Measurements from ENCODE around the gene C19orf38. TPM values are rescaled to one million over a fixed set of nuclear protein-coding genes. Genes with fewer than 3 reads are reported as not detected.

C19orf38 gene, protein sequence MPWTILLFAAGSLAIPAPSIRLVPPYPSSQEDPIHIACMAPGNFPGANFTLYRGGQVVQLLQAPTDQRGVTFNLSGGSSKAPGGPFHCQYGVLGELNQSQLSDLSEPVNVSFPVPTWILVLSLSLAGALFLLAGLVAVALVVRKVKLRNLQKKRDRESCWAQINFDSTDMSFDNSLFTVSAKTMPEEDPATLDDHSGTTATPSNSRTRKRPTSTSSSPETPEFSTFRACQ
- total RNA-seq (2022): 0.51 TPM in 1 of 2 replicates, not detected in the other
- Bru-seq, nascent RNA: percentile 20 among the genes with signal in this experiment
- BruChase-seq, experiment 1, labeled RNA remaining after a 6-hour chase: percentile 37 among the genes with signal in this experiment
- percentile 29 among the genes with signal in this experiment for BruChase-seq, experiment 2, labeled RNA remaining after a 2-hour chase
- long read RNA-seq: 0 reads

DNA sequence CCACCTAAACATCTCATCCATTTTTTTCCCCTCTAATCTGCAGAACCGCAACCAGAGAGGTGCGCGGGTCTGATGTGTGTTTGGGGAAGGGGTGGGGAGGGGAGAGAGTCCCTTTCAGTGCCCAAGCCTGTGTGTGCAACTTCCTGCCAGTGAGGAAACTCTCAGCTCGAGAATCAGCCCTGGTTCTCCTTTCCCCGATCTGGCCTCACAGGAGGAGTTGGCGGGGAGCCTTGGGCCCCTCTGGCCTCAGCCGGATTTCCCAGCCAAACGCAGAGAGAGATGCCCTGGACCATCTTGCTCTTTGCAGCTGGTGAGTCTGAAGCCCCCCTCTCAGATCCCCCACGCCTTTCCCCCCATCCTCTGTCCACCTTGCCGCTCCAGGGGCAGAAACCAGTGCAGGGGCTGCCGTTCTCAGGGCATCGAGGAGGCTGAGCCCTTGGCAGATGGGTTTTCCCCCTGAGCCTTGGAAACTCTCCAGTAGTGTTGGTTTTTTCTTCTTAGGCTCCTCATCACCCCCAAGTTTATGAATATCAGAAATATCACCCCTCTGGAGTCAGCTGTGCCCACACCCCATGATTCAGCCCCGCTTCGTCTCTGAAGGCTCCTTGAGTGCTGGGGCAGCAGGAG is at the start of gene C19orf38:
TSS of gene C19orf38 (plus strand) at position 186 of the 627 bp plus-strand sequence. CDS start at position 280, 94 bp downstream.
- BruUV-seq (replicated peaks): no TSS peak
- Mint-ChIP-seq H3K9me3 (ENCODE audit: low read depth, unreplicated experiment) (no peaks in the 10 kb centered on the region), H3K4me3 (ENCODE audit: low read depth, unreplicated experiment) (no peak within 1 kb of the TSS), H3K36me3 (ENCODE audit: insufficient read depth, unreplicated experiment) (no peaks in the 10 kb centered on the region), H3K27ac (ENCODE audit: unreplicated experiment) (no peak within 1 kb of the TSS), H3K4me1 (ENCODE audit: low read depth, unreplicated experiment) (no peaks in the 10 kb centered on the region), H3K27me3 (ENCODE audit: unreplicated experiment) (peaks cover 9% of the 10 kb centered on the region)
- DNase-seq: no peak
- TF ChIP-seq, protein P1, sequence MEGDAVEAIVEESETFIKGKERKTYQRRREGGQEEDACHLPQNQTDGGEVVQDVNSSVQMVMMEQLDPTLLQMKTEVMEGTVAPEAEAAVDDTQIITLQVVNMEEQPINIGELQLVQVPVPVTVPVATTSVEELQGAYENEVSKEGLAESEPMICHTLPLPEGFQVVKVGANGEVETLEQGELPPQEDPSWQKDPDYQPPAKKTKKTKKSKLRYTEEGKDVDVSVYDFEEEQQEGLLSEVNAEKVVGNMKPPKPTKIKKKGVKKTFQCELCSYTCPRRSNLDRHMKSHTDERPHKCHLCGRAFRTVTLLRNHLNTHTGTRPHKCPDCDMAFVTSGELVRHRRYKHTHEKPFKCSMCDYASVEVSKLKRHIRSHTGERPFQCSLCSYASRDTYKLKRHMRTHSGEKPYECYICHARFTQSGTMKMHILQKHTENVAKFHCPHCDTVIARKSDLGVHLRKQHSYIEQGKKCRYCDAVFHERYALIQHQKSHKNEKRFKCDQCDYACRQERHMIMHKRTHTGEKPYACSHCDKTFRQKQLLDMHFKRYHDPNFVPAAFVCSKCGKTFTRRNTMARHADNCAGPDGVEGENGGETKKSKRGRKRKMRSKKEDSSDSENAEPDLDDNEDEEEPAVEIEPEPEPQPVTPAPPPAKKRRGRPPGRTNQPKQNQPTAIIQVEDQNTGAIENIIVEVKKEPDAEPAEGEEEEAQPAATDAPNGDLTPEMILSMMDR (IDR thresholded peaks at IDR 0.05; ENCODE audit: unreplicated experiment): no peak
- intact Hi-C loops (cut with micrococcal nuclease; ENCODE audit: unreplicated experiment): no loop called here
- CTCF ChIA-PET: no interaction called here

DNA sequence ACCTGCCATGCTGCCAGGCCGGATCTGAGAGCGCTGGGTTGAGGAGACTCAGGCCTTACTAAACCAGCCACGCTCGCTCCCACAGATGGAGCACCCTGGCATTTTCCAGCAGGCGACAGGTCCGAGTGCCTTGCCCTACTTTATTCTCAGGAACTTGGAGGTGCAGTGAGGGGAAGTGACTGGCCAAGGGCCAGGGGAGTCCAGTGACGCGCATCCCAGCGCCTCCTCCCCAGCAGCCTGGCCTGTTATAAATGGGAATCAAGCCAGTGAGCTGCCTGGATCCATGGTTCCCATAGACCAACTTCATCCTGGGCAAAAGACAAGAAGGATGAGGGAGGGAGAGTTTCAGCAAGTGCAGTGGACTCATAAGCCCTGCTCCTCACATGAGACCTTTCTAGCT is 47.7 kb upstream of the C19orf38 start:
- Mint-ChIP-seq H3K36me3 (ENCODE audit: insufficient read depth, unreplicated experiment) (peaks cover 18% of the 10 kb centered on the region), H3K27ac (ENCODE audit: unreplicated experiment) (no peak overlapping the region), H3K27me3 (ENCODE audit: unreplicated experiment) (no peaks in the 10 kb centered on the region), H3K4me1 (ENCODE audit: low read depth, unreplicated experiment) (no peaks in the 10 kb centered on the region), H3K4me3 (ENCODE audit: low read depth, unreplicated experiment) (no peak overlapping the region), H3K9me3 (ENCODE audit: low read depth, unreplicated experiment) (no peaks in the 10 kb centered on the region)
- intact Hi-C loops (cut with micrococcal nuclease; ENCODE audit: unreplicated experiment): no loop called here
- BruUV-seq (replicated peaks): no TSS peak
- CTCF ChIA-PET: no interaction called here
- no peak for DNase-seq
- TF ChIP-seq, protein P1 (IDR thresholded peaks at IDR 0.05; ENCODE audit: unreplicated experiment): no peak

DNA sequence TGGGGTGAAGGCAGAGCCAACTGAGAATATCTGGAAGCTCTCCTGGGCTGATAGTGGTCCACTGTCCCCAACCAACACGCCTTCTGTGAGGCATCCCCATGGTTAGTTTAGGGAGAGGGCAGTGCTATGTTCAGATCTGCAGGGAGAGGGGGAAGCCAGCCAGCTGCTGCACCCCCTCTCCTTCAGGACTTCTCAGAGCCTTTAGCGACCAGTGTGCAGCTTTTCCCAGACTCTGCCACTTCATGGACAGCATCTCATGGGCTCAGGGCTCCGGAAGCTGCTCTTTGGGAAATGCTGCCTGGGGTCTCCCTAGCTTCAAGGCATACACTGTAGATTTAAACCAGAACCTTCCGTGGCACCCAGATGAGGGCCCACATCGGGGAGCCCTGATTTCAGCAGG is 45.7 kb upstream of the C19orf38 start:
- Mint-ChIP-seq H3K4me1 (ENCODE audit: low read depth, unreplicated experiment) (no peaks in the 10 kb centered on the region), H3K9me3 (ENCODE audit: low read depth, unreplicated experiment) (no peaks in the 10 kb centered on the region), H3K36me3 (ENCODE audit: insufficient read depth, unreplicated experiment) (peaks cover 18% of the 10 kb centered on the region), H3K27ac (ENCODE audit: unreplicated experiment) (no peak overlapping the region), H3K4me3 (ENCODE audit: low read depth, unreplicated experiment) (no peak overlapping the region), H3K27me3 (ENCODE audit: unreplicated experiment) (no peaks in the 10 kb centered on the region)
- intact Hi-C loops (cut with micrococcal nuclease; ENCODE audit: unreplicated experiment): no loop called here
- DNase-seq: no peak
- BruUV-seq (replicated peaks): no TSS peak
- TF ChIP-seq, protein P1 (IDR thresholded peaks at IDR 0.05; ENCODE audit: unreplicated experiment): no peak
- CTCF ChIA-PET: no interaction called here

DNA sequence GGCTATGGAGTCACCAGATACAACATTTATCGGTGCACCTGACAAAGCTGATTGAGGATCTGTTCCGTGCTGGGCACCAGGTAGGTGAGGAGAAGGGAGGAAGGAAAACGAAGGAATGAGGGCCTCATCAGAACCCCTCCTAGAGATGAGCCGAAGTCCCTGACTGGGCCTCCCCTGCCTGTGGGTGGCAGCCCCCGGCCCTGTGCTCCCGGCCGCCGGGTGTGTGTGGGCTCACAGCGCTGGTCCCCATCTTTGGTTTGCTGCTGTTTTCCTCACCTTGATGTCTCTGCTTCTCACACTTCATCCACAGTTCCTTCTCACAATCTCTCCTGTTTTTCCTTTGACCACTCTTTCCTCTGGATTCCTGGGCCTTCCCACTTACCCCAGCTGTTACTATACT is 45.0 kb upstream of the C19orf38 start:
- Mint-ChIP-seq H3K9me3 (ENCODE audit: low read depth, unreplicated experiment) (peaks cover under 1% of the 10 kb centered on the region), H3K4me1 (ENCODE audit: low read depth, unreplicated experiment) (peaks cover 2% of the 10 kb centered on the region), H3K27ac (ENCODE audit: unreplicated experiment) (no peak overlapping the region), H3K27me3 (ENCODE audit: unreplicated experiment) (no peaks in the 10 kb centered on the region), H3K36me3 (ENCODE audit: insufficient read depth, unreplicated experiment) (peaks cover 20% of the 10 kb centered on the region), H3K4me3 (ENCODE audit: low read depth, unreplicated experiment) (no peak overlapping the region)
- CTCF ChIA-PET: no interaction called here
- intact Hi-C loops (cut with micrococcal nuclease; ENCODE audit: unreplicated experiment): no loop called here
- DNase-seq: no peak
- TF ChIP-seq, protein P1 (IDR thresholded peaks at IDR 0.05; ENCODE audit: unreplicated experiment): no peak
- no TSS peak for BruUV-seq (replicated peaks)
